NCI-H2227 (cell line): ENCODE measurements around the gene TMEM231.

Source experiments
- DNase-seq: peaks from one replicate; lab custom pipeline; 2025; ENCODE audit not compliant: unreplicated experiment; lab: John Stamatoyannopoulos, UW

TMEM231 gene

GRCh38 chr16:75494661-75495075 lies 61.4 kb downstream of the TMEM231 start:
- DNase-seq = peak; percentile 24

GRCh38 chr16:75494184-75494583 lies 61.9 kb downstream of the TMEM231 start:
- no peak for DNase-seq

- peak; percentile 10 for DNase-seq
Measured at GRCh38 chr16:75491876-75492275, 64.2 kb downstream of the TMEM231 start.

DNA sequence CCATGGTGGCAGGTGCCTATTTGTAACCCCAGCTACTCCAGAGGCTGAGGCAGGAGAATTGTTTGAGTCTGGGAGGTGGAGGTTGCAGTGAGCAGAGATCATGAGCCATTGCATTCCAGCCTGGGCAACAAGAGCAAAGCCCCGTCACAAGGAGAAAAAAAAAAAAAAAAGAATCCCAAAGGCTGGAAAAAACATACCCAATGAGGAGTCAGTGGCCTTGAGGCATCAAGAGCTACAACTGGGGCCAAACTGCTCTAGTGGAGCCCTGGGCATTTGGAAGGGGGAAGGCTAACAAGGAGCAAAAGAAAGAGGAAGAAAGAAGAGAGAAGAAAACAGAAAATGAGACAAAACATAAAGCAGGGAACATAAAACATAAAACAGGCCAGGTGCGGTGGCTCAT lies 67.7 kb downstream of the TMEM231 start:
- no peak for DNase-seq
